WERI-Rb-1 (cell line): ENCODE results near the gene CYP4A22.

Source experiments
- DNase-seq: peaks from one replicate; pipeline ENCODE4 v3.0.0-alpha.2; 2020
- H3K27ac ChIP-seq: fragments of 250-450 bp; sonication (Bioruptor Pico); 2 replicates; pipeline ENCODE4 v1.5.1; 2020; ENCODE audit warnings: mild to moderate bottlenecking, moderate library complexity
- H3K27me3 ChIP-seq: fragments of 250-450 bp; sonication (Bioruptor Pico); 2 replicates; pipeline ENCODE4 v1.5.1; 2021; ENCODE audit warnings: mild to moderate bottlenecking, low read depth, moderate library complexity; ENCODE audit not compliant: insufficient read depth, severe bottlenecking
- H3K36me3 ChIP-seq: fragments of 250-450 bp; sonication (Bioruptor Pico); 2 replicates; pipeline ENCODE4 v1.5.1; 2020; ENCODE audit warnings: mild to moderate bottlenecking, moderate library complexity
- H3K4me3 ChIP-seq: 2 replicates; pipeline ENCODE4 v1.5.1; 2011; ENCODE audit warnings: low read depth, mild to moderate bottlenecking, control low read depth, low read length
- H3K9me3 ChIP-seq: fragments of 250-450 bp; sonication (Bioruptor Pico); 2 replicates; pipeline ENCODE4 v1.5.1; 2021; ENCODE audit warnings: mild to moderate bottlenecking, moderate library complexity; ENCODE audit not compliant: severe bottlenecking
- CTCF ChIP-seq: IDR thresholded peaks from 2 replicates; pipeline ENCODE4 v1.5.1; 2011; ENCODE audit warnings: low read depth, mild to moderate bottlenecking, control low read depth, inconsistent platforms, low read length

The CYP4A22 gene

GRCh38 chr1:47161298-47162040 is 24.2 kb downstream of the CYP4A22 start:
- no peak overlapping the region; the same call in 1 of the 2 replicates for H3K27ac ChIP-seq
- H3K36me3 ChIP-seq: no peaks in the 10 kb centered on the region
- H3K4me3 ChIP-seq: no peak overlapping the region
- DNase-seq: no peak
- H3K9me3 ChIP-seq: peaks cover 6% of the 10 kb centered on the region
- no peaks in the 10 kb centered on the region for H3K27me3 ChIP-seq
- TF ChIP-seq CTCF: no peak

GRCh38 chr1:47164552-47164951 is 27.3 kb downstream of the CYP4A22 start:
- no peaks in the 10 kb centered on the region for H3K36me3 ChIP-seq
- no peaks in the 10 kb centered on the region for H3K27me3 ChIP-seq
- H3K9me3 ChIP-seq: peaks cover 7% of the 10 kb centered on the region
- no peak for TF ChIP-seq CTCF
- H3K27ac ChIP-seq: no peak overlapping the region
- DNase-seq: no peak
- no peak overlapping the region for H3K4me3 ChIP-seq

- H3K27me3 ChIP-seq: peaks cover 8% of the 10 kb centered on the region
- no peak overlapping the region for H3K27ac ChIP-seq
- no peak for TF ChIP-seq CTCF
- no peaks in the 10 kb centered on the region for H3K36me3 ChIP-seq
- no peak overlapping the region for H3K4me3 ChIP-seq
- DNase-seq: no peak
- peaks cover 3% of the 10 kb centered on the region for H3K9me3 ChIP-seq
These were observed 35.5 kb downstream of the CYP4A22 start for GRCh38 chr1:47172782-47173181.

GRCh38 chr1:47174656-47175020 is 37.4 kb downstream of the CYP4A22 start:
- Histone ChIP-seq H3K9me3 (peaks cover 3% of the 10 kb centered on the region), H3K36me3 (no peaks in the 10 kb centered on the region), H3K27me3 (peaks cover 8% of the 10 kb centered on the region), H3K27ac (no peak overlapping the region), H3K4me3 (no peak overlapping the region)
- no peak for DNase-seq
- no peak for TF ChIP-seq CTCF

- H3K36me3 ChIP-seq: no peaks in the 10 kb centered on the region
- no peak overlapping the region for H3K4me3 ChIP-seq
- peaks cover 8% of the 10 kb centered on the region for H3K27me3 ChIP-seq
- no peak overlapping the region for H3K27ac ChIP-seq
- peak; percentile 99 for TF ChIP-seq CTCF
- H3K9me3 ChIP-seq: peaks cover 3% of the 10 kb centered on the region
- DNase-seq: peak; percentile 63
These were observed 38.1 kb downstream of the CYP4A22 start for GRCh38 chr1:47175227-47175934.
